GM18873 (cell line): Measurements from ENCODE around the gene ACTL6B.
"Not testable (repeated sequence)": the region's sequence is repeated elsewhere in the genome, so short reads cannot be mapped to it uniquely, and the experiment has no call there.

Experiments used
- ATAC-seq: cut with Tn5 transposase; IDR thresholded peaks from one replicate; pipeline ENCODE4 v1.9.1; 2021; ENCODE audit warnings: mild to moderate bottlenecking, moderate library complexity, moderate number of reproducible peaks; ENCODE audit not compliant: unreplicated experiment, low FRiP score

ACTL6B gene

GRCh38 chr7:100655908-100656674, at the start of gene ACTL6B:
ACTL6B (minus strand) TSS chr7:100656448; CDS start chr7:100656354, 94 bp downstream.
- no peak for ATAC-seq

GRCh38 chr7:100705320-100705752, 49.1 kb upstream of the ACTL6B start:
- ATAC-seq, result peak; percentile 56

- not testable (repeated sequence) for ATAC-seq
Measured at GRCh38 chr7:100701089-100701488, 44.8 kb upstream of the ACTL6B start.

- ATAC-seq, result no peak
Measured at GRCh38 chr7:100699018-100699417, 42.8 kb upstream of the ACTL6B start.

GRCh38 chr7:100696123-100696521, 39.9 kb upstream of the ACTL6B start:
- no peak for ATAC-seq

- no peak for ATAC-seq
Measured at GRCh38 chr7:100694098-100694745, 38.0 kb upstream of the ACTL6B start, which contains the start of gene GIGYF1. GIGYF1 (minus strand) TSS chr7:100694250; CDS start chr7:100688238, 6,012 bp downstream.

GRCh38 chr7:100693312-100694097, 37.3 kb upstream of the ACTL6B start:
- ATAC-seq, result no peak

- no peak for ATAC-seq
Measured at GRCh38 chr7:100692578-100692961, 36.3 kb upstream of the ACTL6B start.

- no peak for ATAC-seq
Measured at GRCh38 chr7:100691676-100692577, 35.7 kb upstream of the ACTL6B start.

- no peak for ATAC-seq
Measured at GRCh38 chr7:100689230-100690135, 33.2 kb upstream of the ACTL6B start.

- no peak for ATAC-seq
Measured at GRCh38 chr7:100688326-100688860, 32.1 kb upstream of the ACTL6B start.

- ATAC-seq, result no peak
Measured at GRCh38 chr7:100687751-100688300, 31.6 kb upstream of the ACTL6B start.

- no peak for ATAC-seq
Measured at GRCh38 chr7:100687261-100687660, 31.0 kb upstream of the ACTL6B start.

- no peak for ATAC-seq
Measured at GRCh38 chr7:100686822-100687211, 30.6 kb upstream of the ACTL6B start.

GRCh38 chr7:100686201-100686821, 30.1 kb upstream of the ACTL6B start:
- ATAC-seq, result no peak

- ATAC-seq, result no peak
Measured at GRCh38 chr7:100685631-100686145, 29.4 kb upstream of the ACTL6B start.

- ATAC-seq, result no peak
Measured at GRCh38 chr7:100685049-100685605, 28.9 kb upstream of the ACTL6B start.
